ENCODE results near the gene INAVA.

The INAVA gene

GRCh38 chr1:200877010-200877409, 17.7 kb upstream of the INAVA start:
- DNase-seq (ENCODE audit: low read depth in 2 of 2), result no peak

- peak in 1 of 2 donors; percentile 21 for DNase-seq (ENCODE audit: low read depth in 2 of 2)
Measured at GRCh38 chr1:200877839-200878551, 16.7 kb upstream of the INAVA start.

- DNase-seq (ENCODE audit: low read depth in 2 of 2), result no peak
Measured at GRCh38 chr1:200880212-200880611, 14.5 kb upstream of the INAVA start.

GRCh38 chr1:200883118-200883517, 11.6 kb upstream of the INAVA start:
- no peak for DNase-seq (ENCODE audit: low read depth in 2 of 2)

- no peak for DNase-seq (ENCODE audit: low read depth in 2 of 2)
Measured at GRCh38 chr1:200885623-200886402, 8.9 kb upstream of the INAVA start.

- no peak for DNase-seq (ENCODE audit: low read depth in 2 of 2)
Measured at GRCh38 chr1:200886594-200886993, 8.1 kb upstream of the INAVA start.

GRCh38 chr1:200887036-200887435, 7.7 kb upstream of the INAVA start:
- DNase-seq (ENCODE audit: low read depth in 2 of 2), result no peak

- no peak for DNase-seq (ENCODE audit: low read depth in 2 of 2)
Measured at GRCh38 chr1:200887772-200888348, 6.8 kb upstream of the INAVA start.

- DNase-seq (ENCODE audit: low read depth in 2 of 2), result peak in 1 of 2 donors; percentile 34
Measured at GRCh38 chr1:200888349-200888838, 6.3 kb upstream of the INAVA start.

GRCh38 chr1:200889571-200889970, 5.1 kb upstream of the INAVA start:
- no peak for DNase-seq (ENCODE audit: low read depth in 2 of 2)

- DNase-seq (ENCODE audit: low read depth in 2 of 2), result no peak
Measured at GRCh38 chr1:200890027-200890426, 4.7 kb upstream of the INAVA start.

- no peak for DNase-seq (ENCODE audit: low read depth in 2 of 2)
Measured at GRCh38 chr1:200890818-200891773, 3.6 kb upstream of the INAVA start.

GRCh38 chr1:200891774-200892157, 2.9 kb upstream of the INAVA start:
- no peak for DNase-seq (ENCODE audit: low read depth in 2 of 2)

GRCh38 chr1:200892546-200892945, 2.2 kb upstream of the INAVA start:
- DNase-seq (ENCODE audit: low read depth in 2 of 2), result no peak

GRCh38 chr1:200892958-200893357, 1.7 kb upstream of the INAVA start:
- no peak for DNase-seq (ENCODE audit: low read depth in 2 of 2)

- DNase-seq (ENCODE audit: low read depth in 2 of 2), result no peak
Measured at GRCh38 chr1:200893411-200893901, 1.2 kb upstream of the INAVA start.

GRCh38 chr1:200895443-200895789, 716 bp downstream of the INAVA start:
- DNase-seq (ENCODE audit: low read depth in 2 of 2), result no peak

- DNase-seq (ENCODE audit: low read depth in 2 of 2), result no peak
Measured at GRCh38 chr1:200895801-200896530, 1.3 kb downstream of the INAVA start.

- no peak for DNase-seq (ENCODE audit: low read depth in 2 of 2)
Measured at GRCh38 chr1:200896531-200897196, 2.0 kb downstream of the INAVA start.

- no peak for DNase-seq (ENCODE audit: low read depth in 2 of 2)
Measured at GRCh38 chr1:200897259-200897658, 2.6 kb downstream of the INAVA start.
